Neural progenitor cell (in vitro differentiated cells): ENCODE data around the gene MARS1. TPM values are rescaled to one million over a fixed set of nuclear protein-coding genes. Genes with fewer than 3 reads are reported as not detected.

Experiments used
- DNase-seq: peaks from one replicate; pipeline ENCODE4 v3.0.0-alpha.2; 2016; ENCODE audit warnings: low spot score
- H2AFZ ChIP-seq: fragments of 200-600 bp; sonication (generic); replicated peaks from 2 replicates; pipeline ENCODE4 v1.6.1; 2016; ENCODE audit warnings: antibody characterized with exemption
- H3F3A ChIP-seq: fragments of 200-600 bp; sonication (generic); 2 replicates; pipeline ENCODE4 v1.6.1; 2016; ENCODE audit warnings: antibody characterized with exemption, low read depth
- H3K27ac ChIP-seq: fragments of 200-600 bp; sonication (generic); 2 replicates; pipeline ENCODE4 v1.5.1; 2016; ENCODE audit warnings: mild to moderate bottlenecking
- H3K27me3 ChIP-seq: fragments of 200-600 bp; sonication (generic); 2 replicates; pipeline ENCODE4 v1.6.1; 2016; ENCODE audit warnings: mild to moderate bottlenecking, moderate library complexity
- H3K36me3 ChIP-seq: fragments of 200-600 bp; sonication (generic); 2 replicates; pipeline ENCODE4 v1.5.1; 2016
- H3K4me1 ChIP-seq: fragments of 200-600 bp; sonication (generic); 2 replicates; pipeline ENCODE4 v1.6.1; 2016; ENCODE audit warnings: mixed run types
- H3K4me2 ChIP-seq: fragments of 200-600 bp; sonication (generic); 2 replicates; pipeline ENCODE4 v1.6.1; 2016
- H3K4me3 ChIP-seq: fragments of 200-600 bp; sonication (generic); 2 replicates; pipeline ENCODE4 v1.5.1; 2016
- H3K79me2 ChIP-seq: fragments of 200-600 bp; sonication (generic); 2 replicates; pipeline ENCODE4 v1.6.1; 2016; ENCODE audit warnings: low read depth
- H3K9ac ChIP-seq: fragments of 200-600 bp; sonication (generic); 2 replicates; pipeline ENCODE4 v1.6.1; 2016
- H3K9me3 ChIP-seq: fragments of 200-600 bp; sonication (generic); 2 replicates; pipeline ENCODE4 v1.5.1; 2016; ENCODE audit warnings: low read depth
- H4K20me1 ChIP-seq: fragments of 200-600 bp; sonication (generic); 2 replicates; pipeline ENCODE4 v1.6.1; 2016; ENCODE audit warnings: low read depth
- H3K27ac Mint-ChIP-seq: 3 replicates; pipeline ENCODE4 v1.8.0; 2021; ENCODE audit warnings: mixed read lengths
- H3K27me3 Mint-ChIP-seq: 2 replicates; pipeline ENCODE4 v1.8.0; 2022; ENCODE audit warnings: low read depth, mild to moderate bottlenecking, inconsistent platforms, moderate library complexity, mixed read lengths; ENCODE audit not compliant: insufficient read depth
- H3K36me3 Mint-ChIP-seq: 3 replicates; pipeline ENCODE4 v1.8.0; 2021; ENCODE audit warnings: mixed read lengths
- H3K4me1 Mint-ChIP-seq: 3 replicates; pipeline ENCODE4 v1.8.0; 2021; ENCODE audit warnings: mixed read lengths
- H3K4me3 Mint-ChIP-seq: 3 replicates; pipeline ENCODE4 v1.8.0; 2021; ENCODE audit warnings: mild to moderate bottlenecking, moderate library complexity, mixed read lengths
- H3K9me3 Mint-ChIP-seq: 3 replicates; pipeline ENCODE4 v1.8.0; 2020; ENCODE audit warnings: mixed read lengths
- CTCF ChIP-seq: fragments of 200-600 bp; sonication (generic); IDR thresholded peaks from 2 replicates; pipeline ENCODE4 v1.5.1; 2017; ENCODE audit warnings: antibody characterized with exemption, mild to moderate bottlenecking
- EZH2 ChIP-seq: fragments of 200-600 bp; sonication (generic); IDR thresholded peaks from 2 replicates; pipeline ENCODE4 v1.6.1; 2017; ENCODE audit warnings: antibody characterized with exemption, mild to moderate bottlenecking, moderate library complexity
- EZH2phosphoT487 ChIP-seq: fragments of 200-600 bp; sonication (generic); IDR thresholded peaks from 2 replicates; pipeline ENCODE4 v1.6.1; 2017; ENCODE audit warnings: antibody characterized with exemption
- total RNA-seq: library from RNA; depleted of rRNA; stranded (reverse); fragments of >200 nt; gene quantifications from 2 replicates; pipeline ENCODE4 v1.2.3, GENCODE V29; 2015; ENCODE audit warnings: low replicate concordance

The MARS1 gene
- total RNA-seq, 1 donor from 2014 or later: 109 TPM

DNA sequence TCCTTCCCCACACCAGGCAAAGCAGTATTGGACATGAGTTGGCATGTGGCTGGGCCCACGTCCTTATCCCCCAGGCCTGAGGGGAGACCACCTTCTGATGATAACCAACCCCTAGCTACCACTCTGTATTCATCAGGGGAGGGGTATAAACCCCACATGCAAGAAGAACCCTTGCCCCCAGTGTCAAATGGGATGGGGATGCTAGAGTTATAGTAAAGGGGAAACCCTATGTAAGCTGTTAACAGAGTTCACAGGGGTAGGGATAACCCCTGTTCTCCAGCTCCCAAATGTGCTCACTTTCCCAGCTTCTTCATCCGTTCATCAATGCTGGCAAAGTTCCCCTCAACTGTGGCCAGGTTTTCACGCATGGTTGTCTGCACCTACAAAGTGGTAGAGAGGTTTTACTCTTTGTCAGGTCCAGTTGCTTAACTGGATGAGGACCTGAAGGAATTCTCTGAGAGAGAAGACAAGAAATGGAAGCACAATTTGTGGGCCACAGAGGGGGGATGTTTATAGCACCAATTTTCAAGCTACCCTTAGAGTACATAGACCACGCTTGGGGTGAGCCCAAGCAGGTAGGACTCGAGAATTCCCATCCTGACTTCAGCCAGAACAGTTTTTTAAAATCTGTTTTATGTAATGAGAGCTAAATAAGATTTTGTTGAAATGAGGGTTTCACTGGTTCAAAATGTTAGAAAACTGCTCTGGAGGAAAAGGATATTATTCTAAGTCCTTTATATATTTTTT lies 42.7 kb downstream of the MARS1 start:
- no peak for DNase-seq
- Histone ChIP-seq H2AFZ (no peak overlapping the region), H3K4me3 (no peak overlapping the region), H3K9ac (no peak overlapping the region), H3K79me2 (no peaks in the 10 kb centered on the region), H4K20me1 (peaks cover 6% of the 10 kb centered on the region), H3F3A (peaks cover 16% of the 10 kb centered on the region), H3K4me1 (no peaks in the 10 kb centered on the region), H3K36me3 (no peaks in the 10 kb centered on the region), H3K9me3 (no peaks in the 10 kb centered on the region), H3K27me3 (no peaks in the 10 kb centered on the region), H3K4me2 (no peak overlapping the region), H3K27ac (no peak overlapping the region)
- TF ChIP-seq EZH2 (no peak), EZH2phosphoT487 (no peak), CTCF (no peak)
- peaks cover 38% of the 10 kb centered on the region for H3K36me3 Mint-ChIP-seq
- H3K27me3 Mint-ChIP-seq: peaks cover 4% of the 10 kb centered on the region
- peaks cover 7% of the 10 kb centered on the region for H3K4me1 Mint-ChIP-seq
- H3K9me3 Mint-ChIP-seq: no peaks in the 10 kb centered on the region
- H3K4me3 Mint-ChIP-seq: no peak overlapping the region
- no peak overlapping the region for H3K27ac Mint-ChIP-seq

DNA sequence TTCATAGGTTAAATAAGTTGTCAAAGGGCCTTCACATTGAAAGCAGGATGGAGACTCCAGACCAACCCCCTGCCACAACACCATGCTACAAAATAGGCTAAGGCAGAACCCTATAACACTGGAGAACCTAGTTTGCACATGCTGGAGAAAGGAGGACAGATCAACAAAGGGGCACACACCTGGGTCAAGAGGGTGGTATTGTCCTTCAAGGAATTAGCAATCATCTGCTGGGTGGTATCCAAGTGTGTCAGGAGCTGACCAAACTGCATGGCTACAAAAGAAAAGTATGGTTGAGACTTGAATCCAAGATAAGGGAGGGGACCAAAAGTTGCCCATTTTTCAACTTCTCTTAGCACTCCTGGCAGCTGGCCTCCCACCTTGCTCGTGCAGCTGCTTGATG lies 44.0 kb downstream of the MARS1 start:
- Mint-ChIP-seq H3K27ac (no peak overlapping the region), H3K4me3 (no peak overlapping the region), H3K27me3 (peaks cover 5% of the 10 kb centered on the region), H3K4me1 (peaks cover 7% of the 10 kb centered on the region), H3K9me3 (no peaks in the 10 kb centered on the region), H3K36me3 (peaks cover 41% of the 10 kb centered on the region)
- peaks cover 6% of the 10 kb centered on the region for H4K20me1 ChIP-seq
- no peak overlapping the region for H2AFZ ChIP-seq
- no peaks in the 10 kb centered on the region for H3K9me3 ChIP-seq
- DNase-seq: no peak
- no peaks in the 10 kb centered on the region for H3K27me3 ChIP-seq
- H3K36me3 ChIP-seq: no peaks in the 10 kb centered on the region
- no peak overlapping the region for H3K4me2 ChIP-seq
- H3K9ac ChIP-seq: no peak overlapping the region
- H3K4me1 ChIP-seq: no peaks in the 10 kb centered on the region
- H3F3A ChIP-seq: peaks cover 16% of the 10 kb centered on the region
- no peaks in the 10 kb centered on the region for H3K79me2 ChIP-seq
- H3K27ac ChIP-seq: no peak overlapping the region
- no peak overlapping the region for H3K4me3 ChIP-seq
- TF ChIP-seq CTCF (no peak), EZH2phosphoT487 (no peak), EZH2 (no peak)

- H3K4me2 ChIP-seq: no peak overlapping the region
- TF ChIP-seq EZH2phosphoT487 (no peak), CTCF (no peak), EZH2 (no peak)
- H3K27ac Mint-ChIP-seq: no peak overlapping the region
- H2AFZ ChIP-seq: no peak overlapping the region
- H3K4me3 ChIP-seq: no peak overlapping the region
- H3K4me1 ChIP-seq: no peaks in the 10 kb centered on the region
- H3K27ac ChIP-seq: no peak overlapping the region
- H3K27me3 Mint-ChIP-seq: peaks cover 5% of the 10 kb centered on the region
- peaks cover 39% of the 10 kb centered on the region for H3K36me3 Mint-ChIP-seq
- H3K79me2 ChIP-seq: no peaks in the 10 kb centered on the region
- no peak overlapping the region for H3K4me3 Mint-ChIP-seq
- H3K36me3 ChIP-seq: no peaks in the 10 kb centered on the region
- H3F3A ChIP-seq: peaks cover 12% of the 10 kb centered on the region
- H4K20me1 ChIP-seq: peaks cover 6% of the 10 kb centered on the region
- H3K9me3 Mint-ChIP-seq: no peaks in the 10 kb centered on the region
- no peaks in the 10 kb centered on the region for H3K27me3 ChIP-seq
- H3K9ac ChIP-seq: no peak overlapping the region
- no peaks in the 10 kb centered on the region for H3K9me3 ChIP-seq
- DNase-seq: no peak
- peaks cover 2% of the 10 kb centered on the region for H3K4me1 Mint-ChIP-seq
These were observed 45.2 kb downstream of the MARS1 start for GRCh38 chr12:57533108-57533507.
